Neural cell (in vitro differentiated cells): Measurements from ENCODE around the gene SLC25A39. TPM values are rescaled to one million over a fixed set of nuclear protein-coding genes. Genes with fewer than 3 reads are reported as not detected.

ENCODE experiments used
- H2AFZ ChIP-seq: fragments of 200-600, 300-800 bp; sonication (generic), shearing (Covaris generic); 2 replicates; pipeline ENCODE4 v1.6.0; 2014; ENCODE audit warnings: low read depth, mild to moderate bottlenecking, antibody characterized with exemption, low read length, moderate library complexity
- H3F3A ChIP-seq: fragments of 200-600 bp; shearing (Covaris generic); 2 replicates; pipeline ENCODE4 v1.6.1; 2016; ENCODE audit warnings: mild to moderate bottlenecking, moderate library complexity, mixed read lengths, antibody characterized with exemption, low read length; ENCODE audit not compliant: insufficient read depth, poor library complexity, severe bottlenecking
- H3K27ac ChIP-seq: fragments of 200-600, 300-800 bp; sonication (generic), shearing (Covaris generic); 2 replicates; pipeline ENCODE4 v1.5.1; 2014; ENCODE audit warnings: mild to moderate bottlenecking, low read length, moderate library complexity
- H3K27me3 ChIP-seq: fragments of 300-800, 200-600 bp; sonication (generic), shearing (Covaris generic); 2 replicates; pipeline ENCODE4 v1.6.0; 2014; ENCODE audit warnings: mild to moderate bottlenecking, low read depth, low read length, moderate library complexity; ENCODE audit not compliant: insufficient read depth
- H3K36me3 ChIP-seq: fragments of 300-800, 200-600 bp; sonication (generic), shearing (Covaris generic); 2 replicates; pipeline ENCODE4 v1.5.1; 2014; ENCODE audit warnings: mild to moderate bottlenecking, antibody characterized with exemption, low read length, moderate library complexity; ENCODE audit not compliant: insufficient read depth
- H3K4me2 ChIP-seq: fragments of 300-800, 200-600 bp; sonication (generic), shearing (Covaris generic); 2 replicates; pipeline ENCODE4 v1.6.0; 2014; ENCODE audit warnings: mild to moderate bottlenecking, low read length
- H3K4me3 ChIP-seq: fragments of 300-800, 200-600 bp; sonication (generic), shearing (Covaris generic); 2 replicates; pipeline ENCODE4 v1.5.1; 2014; ENCODE audit warnings: mild to moderate bottlenecking, low read length, moderate library complexity
- H3K79me2 ChIP-seq: fragments of 200-600 bp; shearing (Covaris generic); replicated peaks from 2 replicates; pipeline ENCODE4 v1.6.0; 2014; ENCODE audit warnings: mild to moderate bottlenecking, low read length, moderate library complexity; ENCODE audit not compliant: insufficient read depth
- H3K9ac ChIP-seq: fragments of 300-800, 200-600 bp; sonication (generic), shearing (Covaris generic); 2 replicates; pipeline ENCODE4 v1.6.1; 2016; ENCODE audit warnings: mild to moderate bottlenecking, low read length, mixed read lengths
- H3K9me2 ChIP-seq: fragments of 200-600 bp; shearing (Covaris generic); 2 replicates; pipeline ENCODE4 v1.6.1; 2016; ENCODE audit warnings: mild to moderate bottlenecking, low read length, mixed read lengths; ENCODE audit not compliant: insufficient read depth
- H3K9me3 ChIP-seq: fragments of 200-600, 300-800 bp; sonication (generic), shearing (Covaris generic); 2 replicates; pipeline ENCODE4 v1.6.1; 2016; ENCODE audit warnings: mild to moderate bottlenecking, mixed run types, low read length, moderate library complexity, mixed read lengths
- H4K20me1 ChIP-seq: fragments of 200-600 bp; shearing (Covaris generic); 2 replicates; pipeline ENCODE4 v1.6.1; 2016; ENCODE audit warnings: mild to moderate bottlenecking, mixed run types; ENCODE audit not compliant: insufficient read depth
- CTCF ChIP-seq: fragments of 450-650 bp; IDR thresholded peaks from 2 replicates; pipeline ENCODE4 v1.5.1; 2014; ENCODE audit warnings: antibody characterized with exemption, mild to moderate bottlenecking, moderate library complexity; ENCODE audit not compliant: poor library complexity, severe bottlenecking
- EP300 ChIP-seq: fragments of 450-650 bp; conservative IDR thresholded peaks from 2 replicates; pipeline ENCODE4 v1.6.1; 2014; ENCODE audit warnings: antibody characterized with exemption, mild to moderate bottlenecking, moderate library complexity; ENCODE audit not compliant: poor library complexity, severe bottlenecking
- EZH2 ChIP-seq: fragments of 200-600, 300-800 bp; shearing (Covaris generic), sonication (generic); IDR thresholded peaks from 2 replicates; pipeline ENCODE4 v1.6.1; 2014; ENCODE audit warnings: antibody characterized with exemption, low read length, borderline replicate concordance, mild to moderate bottlenecking; ENCODE audit not compliant: insufficient read depth, poor library complexity, severe bottlenecking
- MXI1 ChIP-seq: fragments of 450-650 bp; conservative IDR thresholded peaks from 2 replicates; pipeline ENCODE4 v1.6.1; 2014; ENCODE audit warnings: antibody characterized with exemption, mild to moderate bottlenecking; ENCODE audit not compliant: poor library complexity, severe bottlenecking
- POLR2AphosphoS5 ChIP-seq: IDR thresholded peaks from 2 replicates; pipeline ENCODE4 v1.6.1; 2012
- RAD21 ChIP-seq: fragments of 450-650 bp; conservative IDR thresholded peaks from 2 replicates; pipeline ENCODE4 v1.6.1; 2014; ENCODE audit warnings: antibody characterized with exemption, mild to moderate bottlenecking, moderate library complexity
- SMC3 ChIP-seq: fragments of 450-650 bp; conservative IDR thresholded peaks from 2 replicates; pipeline ENCODE4 v1.6.1; 2014; ENCODE audit warnings: antibody characterized with exemption, mild to moderate bottlenecking, moderate library complexity; ENCODE audit not compliant: poor library complexity
- TAF1 ChIP-seq: IDR thresholded peaks from 2 replicates; pipeline ENCODE4 v1.6.1; 2012; ENCODE audit warnings: low read depth
- polyA plus RNA-seq: library from polyadenylated mRNA; depleted of rRNA; stranded (reverse); fragments of >200 nt; gene quantifications from 2 replicates; pipeline ENCODE4 v1.2.3, GENCODE V29; 2014
- TF ChIP-seq, protein P1 (sequence below): IDR thresholded peaks from 2 replicates; pipeline ENCODE4 v1.6.1; 2012; ENCODE audit warnings: borderline replicate concordance

The SLC25A39 gene
- polyA plus RNA-seq, 1 donor from 2014 or later: 73.4 TPM

GRCh38 chr17:44352828-44353671 is 28.4 kb upstream of the SLC25A39 start:
- no peak overlapping the region for H2AFZ ChIP-seq
- no peaks in the 10 kb centered on the region for H3K9me3 ChIP-seq
- H3K36me3 ChIP-seq: no peaks in the 10 kb centered on the region
- H3K9ac ChIP-seq: no peak overlapping the region
- no peaks in the 10 kb centered on the region for H3K27me3 ChIP-seq
- TF ChIP-seq SMC3 (no peak), POLR2AphosphoS5 (no peak), CTCF (no peak), EZH2 (no peak), RAD21 (no peak), TAF1 (no peak), MXI1 (no peak), EP300 (no peak)
- TF ChIP-seq, protein P1, sequence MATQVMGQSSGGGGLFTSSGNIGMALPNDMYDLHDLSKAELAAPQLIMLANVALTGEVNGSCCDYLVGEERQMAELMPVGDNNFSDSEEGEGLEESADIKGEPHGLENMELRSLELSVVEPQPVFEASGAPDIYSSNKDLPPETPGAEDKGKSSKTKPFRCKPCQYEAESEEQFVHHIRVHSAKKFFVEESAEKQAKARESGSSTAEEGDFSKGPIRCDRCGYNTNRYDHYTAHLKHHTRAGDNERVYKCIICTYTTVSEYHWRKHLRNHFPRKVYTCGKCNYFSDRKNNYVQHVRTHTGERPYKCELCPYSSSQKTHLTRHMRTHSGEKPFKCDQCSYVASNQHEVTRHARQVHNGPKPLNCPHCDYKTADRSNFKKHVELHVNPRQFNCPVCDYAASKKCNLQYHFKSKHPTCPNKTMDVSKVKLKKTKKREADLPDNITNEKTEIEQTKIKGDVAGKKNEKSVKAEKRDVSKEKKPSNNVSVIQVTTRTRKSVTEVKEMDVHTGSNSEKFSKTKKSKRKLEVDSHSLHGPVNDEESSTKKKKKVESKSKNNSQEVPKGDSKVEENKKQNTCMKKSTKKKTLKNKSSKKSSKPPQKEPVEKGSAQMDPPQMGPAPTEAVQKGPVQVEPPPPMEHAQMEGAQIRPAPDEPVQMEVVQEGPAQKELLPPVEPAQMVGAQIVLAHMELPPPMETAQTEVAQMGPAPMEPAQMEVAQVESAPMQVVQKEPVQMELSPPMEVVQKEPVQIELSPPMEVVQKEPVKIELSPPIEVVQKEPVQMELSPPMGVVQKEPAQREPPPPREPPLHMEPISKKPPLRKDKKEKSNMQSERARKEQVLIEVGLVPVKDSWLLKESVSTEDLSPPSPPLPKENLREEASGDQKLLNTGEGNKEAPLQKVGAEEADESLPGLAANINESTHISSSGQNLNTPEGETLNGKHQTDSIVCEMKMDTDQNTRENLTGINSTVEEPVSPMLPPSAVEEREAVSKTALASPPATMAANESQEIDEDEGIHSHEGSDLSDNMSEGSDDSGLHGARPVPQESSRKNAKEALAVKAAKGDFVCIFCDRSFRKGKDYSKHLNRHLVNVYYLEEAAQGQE: no peak
- no peak overlapping the region for H3K4me3 ChIP-seq
- no peak overlapping the region for H3K4me2 ChIP-seq
- no peaks in the 10 kb centered on the region for H3F3A ChIP-seq
- peaks cover 15% of the 10 kb centered on the region for H4K20me1 ChIP-seq
- H3K79me2 ChIP-seq: peaks cover 5% of the 10 kb centered on the region
- H3K9me2 ChIP-seq: no peaks in the 10 kb centered on the region
- H3K27ac ChIP-seq: no peak overlapping the region

GRCh38 chr17:44351961-44352827 is 27.6 kb upstream of the SLC25A39 start:
- Histone ChIP-seq H3K36me3 (no peaks in the 10 kb centered on the region), H3K4me2 (no peak overlapping the region), H3K27ac (no peak overlapping the region)

More at GRCh38 chr17:44351961-44352827, 27.6 kb upstream of the SLC25A39 start:
- Histone ChIP-seq H3K9me3 (no peaks in the 10 kb centered on the region), H2AFZ (no peak overlapping the region), H3K4me3 (no peak overlapping the region), H3K9ac (no peak overlapping the region), H3K9me2 (no peaks in the 10 kb centered on the region), H3F3A (no peaks in the 10 kb centered on the region), H4K20me1 (peaks cover 15% of the 10 kb centered on the region), H3K27me3 (no peaks in the 10 kb centered on the region), H3K79me2 (no peaks in the 10 kb centered on the region)
- no peak for TF ChIP-seq CTCF
- TF ChIP-seq EP300: no peak
- TF ChIP-seq SMC3: no peak
- no peak for TF ChIP-seq MXI1
- TF ChIP-seq TAF1: no peak
- no peak for TF ChIP-seq EZH2
- no peak for TF ChIP-seq RAD21
- TF ChIP-seq, protein P1: no peak
- no peak for TF ChIP-seq POLR2AphosphoS5
